Activated CD4-positive, CD25-positive, alpha-beta regulatory T cell treated with anti-CD3 and anti-CD28 coated beads, Interleukin-2, amount 50 U/mL, for 16 hours (primary cell): ENCODE data around the gene ERAL1.
"Not testable (repeated sequence)": the region's sequence is repeated elsewhere in the genome, so short reads cannot be mapped to it uniquely, and the experiment has no call there.

Experiments used
- DNase-seq: peaks from one replicate; pipeline ENCODE4 v3.0.0-alpha.2; 2020; ENCODE audit warnings: low read depth, low spot score

Gene ERAL1

GRCh38 chr17:28853295-28853694 is 1.5 kb upstream of the ERAL1 start:
- no peak for DNase-seq

GRCh38 chr17:28855336-28855679 is 492 bp downstream of the ERAL1 start:
- DNase-seq, result no peak

DNA sequence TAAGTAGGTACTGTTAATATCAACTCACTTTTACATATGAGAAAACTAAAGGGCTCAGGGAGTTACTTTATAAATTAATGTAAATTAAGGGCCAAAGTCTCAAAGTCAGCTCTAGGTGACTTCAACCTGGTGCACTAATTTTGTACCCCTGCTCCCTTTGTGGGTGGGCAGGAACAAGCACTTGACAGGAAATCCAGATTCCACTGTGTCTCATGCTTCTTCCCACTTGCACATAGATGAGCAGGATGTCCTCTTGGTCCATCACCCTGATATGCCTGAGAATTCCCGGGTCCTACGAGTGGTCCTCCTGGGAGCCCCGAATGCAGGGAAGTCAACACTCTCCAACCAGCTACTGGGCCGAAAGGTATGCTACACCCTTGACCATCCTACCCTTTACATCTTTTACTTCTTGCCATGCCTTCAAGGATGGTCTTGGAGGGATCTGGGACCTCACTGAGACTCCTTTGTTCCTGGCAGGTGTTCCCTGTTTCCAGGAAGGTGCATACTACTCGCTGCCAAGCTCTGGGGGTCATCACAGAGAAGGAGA is 1.3 kb downstream of the ERAL1 start:
- DNase-seq, result no peak

- DNase-seq, result no peak
These were observed 3.3 kb downstream of the ERAL1 start for GRCh38 chr17:28857905-28858800.

DNA sequence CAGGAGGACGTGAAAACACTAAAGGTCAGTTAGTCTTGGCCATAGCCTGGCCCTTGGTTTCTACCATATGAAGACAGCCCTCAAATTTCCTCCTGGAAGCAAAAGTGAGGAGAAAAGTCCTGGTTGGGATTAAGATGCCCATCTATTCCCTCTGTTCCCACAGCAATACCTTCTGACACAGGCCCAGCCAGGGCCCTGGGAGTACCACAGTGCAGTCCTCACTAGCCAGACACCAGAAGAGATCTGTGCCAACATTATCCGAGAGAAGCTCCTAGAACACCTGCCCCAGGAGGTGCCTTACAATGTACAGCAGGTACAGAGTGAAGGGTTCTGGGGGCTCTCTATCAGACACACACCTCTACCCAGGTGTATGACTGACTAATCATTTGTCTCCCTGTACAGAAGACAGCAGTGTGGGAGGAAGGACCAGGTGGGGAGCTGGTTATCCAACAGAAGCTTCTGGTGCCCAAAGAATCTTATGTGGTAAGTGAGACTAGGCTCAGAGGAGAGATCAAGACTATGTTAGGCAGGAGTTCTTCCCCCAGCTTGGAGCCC is 4.1 kb downstream of the ERAL1 start:
- DNase-seq, result no peak

DNA sequence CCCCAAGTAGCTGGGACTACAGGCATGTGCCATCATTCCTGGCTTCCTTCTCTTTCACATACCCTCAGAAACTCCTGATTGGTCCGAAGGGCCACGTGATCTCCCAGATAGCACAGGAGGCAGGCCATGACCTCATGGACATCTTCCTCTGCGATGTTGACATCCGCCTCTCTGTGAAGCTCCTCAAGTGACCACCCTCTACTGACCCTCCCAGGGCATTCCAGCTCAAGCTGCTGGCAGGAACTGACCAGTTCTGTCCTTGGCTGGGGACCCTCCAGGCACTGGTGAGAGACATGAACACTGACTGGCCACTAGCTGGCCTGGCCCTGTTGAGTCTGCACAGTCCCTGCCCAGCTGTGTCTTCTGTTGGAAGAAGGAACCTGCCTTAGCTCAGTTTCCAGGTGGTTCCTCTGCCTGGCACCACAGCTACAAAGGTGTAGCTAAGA is 5.6 kb downstream of the ERAL1 start:
- no peak for DNase-seq

GRCh38 chr17:28861393-28862203 is 6.8 kb downstream of the ERAL1 start:
- DNase-seq, result no peak

DNA sequence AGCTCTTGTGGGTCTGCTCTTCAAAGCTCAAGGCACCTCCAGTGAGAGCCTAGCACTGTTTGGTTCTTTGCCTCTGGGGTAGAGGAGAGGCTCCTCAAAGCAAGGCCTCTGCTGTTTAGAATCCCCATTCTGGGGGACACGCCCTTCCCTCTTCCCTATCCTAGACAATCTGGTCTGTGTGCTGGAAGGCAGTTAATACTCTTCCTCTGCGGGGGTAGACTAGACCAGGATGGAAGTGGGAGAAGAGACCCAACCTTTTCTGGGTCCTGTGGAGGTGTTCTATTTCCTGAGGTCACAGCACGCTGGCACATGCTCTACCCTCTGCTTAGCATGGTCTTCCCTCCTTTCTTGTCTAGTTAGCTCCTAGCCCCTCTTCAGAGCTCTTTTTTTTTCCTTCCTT is 7.7 kb downstream of the ERAL1 start:
- no peak for DNase-seq

DNA sequence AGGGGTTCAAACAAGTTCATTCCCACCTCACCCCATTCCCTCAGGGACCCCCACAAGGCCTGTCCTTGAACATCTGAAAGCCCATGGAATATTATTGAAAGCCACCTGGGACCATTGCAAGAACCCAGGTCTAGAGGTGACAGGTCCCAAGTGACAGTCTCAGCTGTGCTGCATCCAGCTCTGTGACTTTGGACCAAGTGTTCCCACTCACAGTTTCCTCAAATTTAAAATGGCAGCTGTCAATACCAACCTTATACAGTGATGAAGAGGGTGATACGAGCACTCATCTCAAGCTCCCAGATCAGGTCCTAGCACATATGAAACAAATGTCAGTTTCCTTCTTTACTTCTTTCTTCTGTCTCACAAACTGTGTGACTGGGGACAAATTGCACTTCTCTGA is 9.1 kb downstream of the ERAL1 start:
- DNase-seq, result no peak

GRCh38 chr17:28864991-28865849 is 10.4 kb downstream of the ERAL1 start:
- DNase-seq, result no peak

GRCh38 chr17:28865946-28866752 is 11.3 kb downstream of the ERAL1 start:
- no peak for DNase-seq

- DNase-seq, result no peak
These were observed 12.5 kb downstream of the ERAL1 start for GRCh38 chr17:28867276-28867675.

GRCh38 chr17:28871056-28871579 is 16.3 kb downstream of the ERAL1 start:
- DNase-seq, result peak; percentile 10

GRCh38 chr17:28873839-28874238 is 19.0 kb downstream of the ERAL1 start:
- DNase-seq, result no peak

DNA sequence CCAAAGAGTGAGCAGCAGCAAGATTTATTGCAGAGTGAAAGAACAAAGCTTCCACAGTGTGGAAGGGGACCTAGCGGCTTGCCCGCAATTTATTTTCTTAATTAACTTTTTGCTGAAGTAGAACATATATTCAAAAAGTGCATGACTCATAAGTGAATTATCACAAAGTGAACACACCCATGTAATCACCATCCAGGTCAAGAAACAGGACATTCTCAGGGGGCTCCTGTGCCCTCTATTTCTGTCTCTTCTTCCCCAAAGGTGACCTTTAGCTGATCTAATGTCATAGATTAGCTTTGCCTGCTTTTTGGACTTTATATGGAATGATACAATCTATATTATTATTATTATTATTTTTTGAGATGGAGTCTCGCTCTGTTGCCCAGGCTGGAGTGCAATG is 19.9 kb downstream of the ERAL1 start:
- no peak for DNase-seq

- no peak for DNase-seq
These were observed 21.2 kb downstream of the ERAL1 start for GRCh38 chr17:28875848-28876550.

- DNase-seq, result not testable (repeated sequence)
These were observed 22.4 kb downstream of the ERAL1 start for GRCh38 chr17:28877150-28877711.

DNA sequence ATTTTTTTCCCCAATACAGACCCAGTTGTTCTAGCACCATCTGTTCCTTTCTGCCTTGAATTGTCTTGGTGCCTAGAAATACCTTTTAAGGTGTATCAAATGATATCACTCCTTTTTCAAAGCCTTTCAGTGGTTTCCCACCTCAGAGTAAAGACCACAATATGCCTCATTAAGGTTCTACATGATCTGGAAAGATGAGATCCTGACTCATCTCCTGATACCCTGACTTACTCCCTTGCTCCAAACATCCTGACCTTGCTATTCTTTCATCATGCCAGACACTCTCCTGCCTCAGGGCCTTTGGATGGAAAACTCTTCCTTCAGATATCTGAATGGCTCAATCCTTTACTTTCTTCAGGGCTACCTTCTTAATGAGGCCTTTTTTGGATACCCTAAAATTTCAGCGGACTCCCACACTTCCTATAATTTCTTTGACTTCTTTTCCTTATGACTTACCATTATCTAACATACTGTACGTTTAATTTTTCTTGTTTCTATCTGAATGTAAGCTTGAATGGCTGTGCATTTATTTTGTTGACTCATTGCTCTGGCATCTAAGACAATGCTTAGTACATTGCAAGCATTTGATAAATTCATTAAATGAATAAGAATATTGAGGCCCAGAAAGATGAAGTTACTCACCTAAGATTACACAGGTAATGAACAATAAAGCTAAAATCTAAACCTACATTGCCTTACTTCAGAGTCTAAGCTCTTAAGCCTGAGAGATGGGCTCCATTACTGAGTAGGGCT is 23.5 kb downstream of the ERAL1 start:
- DNase-seq, result no peak
